HG03354 (cell line): ENCODE results near the gene CCL4L2.
"Not testable (repeated sequence)": the region's sequence is repeated elsewhere in the genome, so short reads cannot be mapped to it uniquely, and the experiment has no call there.

Experiments used
- ATAC-seq: cut with Tn5 transposase; IDR thresholded peaks from one replicate; pipeline ENCODE4 v1.9.1; 2021; ENCODE audit warnings: mild to moderate bottlenecking; ENCODE audit not compliant: unreplicated experiment, poor library complexity, severe bottlenecking

CCL4L2 gene

DNA sequence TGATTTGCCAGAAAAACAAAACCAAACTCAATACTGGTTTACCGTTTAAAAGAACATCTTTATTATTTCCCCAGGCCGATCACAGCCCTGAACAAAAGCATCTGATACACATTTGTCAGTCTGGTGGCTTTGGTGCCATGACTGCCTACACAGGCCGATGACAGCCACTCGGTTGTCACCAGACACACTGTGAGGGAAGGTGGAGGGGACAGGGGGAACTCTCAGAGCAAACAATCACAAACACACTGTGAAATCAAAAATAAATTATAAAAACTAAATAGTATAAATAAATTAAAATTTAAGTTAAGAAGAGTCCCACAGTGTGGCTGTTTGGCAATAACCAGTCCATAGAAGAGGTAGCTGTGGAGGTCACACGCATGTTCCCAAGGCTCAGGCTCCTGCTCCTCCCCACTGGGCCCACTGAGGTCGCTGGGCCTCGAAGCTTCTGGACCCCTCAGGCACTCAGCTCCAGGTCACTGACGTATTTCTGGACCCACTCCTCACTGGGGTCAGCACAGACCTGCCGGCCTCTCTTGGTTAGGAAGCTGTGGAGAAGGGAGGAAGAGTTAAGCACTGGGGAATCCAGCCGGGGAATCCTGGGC, 15.9 kb upstream of the CCL4L2 start:
- ATAC-seq: not testable (repeated sequence)

DNA sequence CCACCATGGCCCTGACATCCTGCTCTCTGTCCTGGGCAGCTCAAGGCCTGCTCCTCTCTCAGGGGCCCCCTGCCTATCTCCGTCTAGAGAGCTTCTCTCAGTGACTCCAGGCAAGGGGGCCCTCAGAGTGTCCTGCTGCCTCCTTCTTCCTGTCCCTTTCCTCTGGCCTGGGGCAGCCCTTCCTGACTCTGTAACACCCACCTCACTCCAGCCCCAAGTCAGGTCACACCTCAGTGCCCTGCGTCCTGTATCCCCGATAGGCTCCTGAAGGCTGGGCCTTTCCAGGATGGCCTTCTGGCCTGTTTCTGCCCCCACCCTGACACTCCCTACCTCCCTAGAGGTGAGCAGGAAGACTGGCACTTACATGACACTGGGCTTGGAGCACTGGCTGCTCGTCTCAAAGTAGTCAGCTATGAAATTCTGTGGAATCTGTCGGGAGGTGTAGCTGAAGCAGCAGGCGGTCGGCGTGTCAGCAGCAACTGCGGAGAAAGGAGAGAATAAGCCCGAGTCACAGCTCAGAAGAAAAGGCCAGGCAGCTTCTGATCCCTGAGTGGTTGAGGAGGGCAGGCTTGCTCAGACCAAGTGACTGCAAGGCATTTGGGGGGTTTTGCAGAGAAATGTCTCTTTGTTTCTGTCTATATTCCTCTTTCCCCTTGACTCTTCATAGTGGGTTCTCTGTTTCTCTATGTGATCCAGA, 15.3 kb upstream of the CCL4L2 start:
- no peak for ATAC-seq

DNA sequence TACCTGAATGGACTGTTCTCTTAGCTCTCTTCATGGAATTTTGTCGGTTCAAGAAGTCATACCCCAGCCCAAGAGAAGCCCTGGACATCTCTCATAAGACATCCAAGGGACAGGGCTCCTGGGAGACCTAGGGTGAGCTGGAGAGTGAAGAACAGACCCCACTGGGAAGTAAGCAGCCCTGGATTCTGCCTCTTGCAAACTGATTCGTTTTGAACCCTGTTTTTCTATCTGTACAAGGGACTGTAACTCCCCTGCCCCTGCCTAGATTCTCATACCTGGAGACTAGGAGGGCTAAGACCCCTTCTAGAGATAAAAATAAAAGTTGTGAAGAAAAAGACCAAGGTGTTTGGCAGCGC, 14.8 kb upstream of the CCL4L2 start:
- ATAC-seq: no peak

DNA sequence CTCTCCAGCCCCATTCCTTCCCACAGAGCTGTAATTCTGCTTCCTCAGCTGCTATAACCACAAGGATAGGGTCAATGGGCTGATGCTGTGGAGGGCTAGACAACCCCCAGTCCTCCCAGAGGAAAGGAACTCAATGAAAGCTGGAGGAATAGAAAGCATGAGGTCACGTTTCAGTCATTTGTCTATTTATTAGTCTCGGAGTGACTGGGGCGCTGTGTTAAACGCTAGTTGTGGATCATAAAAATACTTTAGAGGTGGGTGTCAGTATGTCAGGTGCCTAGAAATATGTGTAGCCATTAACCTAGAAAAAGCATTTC, 13.5 kb upstream of the CCL4L2 start:
- ATAC-seq: peak; percentile 27

DNA sequence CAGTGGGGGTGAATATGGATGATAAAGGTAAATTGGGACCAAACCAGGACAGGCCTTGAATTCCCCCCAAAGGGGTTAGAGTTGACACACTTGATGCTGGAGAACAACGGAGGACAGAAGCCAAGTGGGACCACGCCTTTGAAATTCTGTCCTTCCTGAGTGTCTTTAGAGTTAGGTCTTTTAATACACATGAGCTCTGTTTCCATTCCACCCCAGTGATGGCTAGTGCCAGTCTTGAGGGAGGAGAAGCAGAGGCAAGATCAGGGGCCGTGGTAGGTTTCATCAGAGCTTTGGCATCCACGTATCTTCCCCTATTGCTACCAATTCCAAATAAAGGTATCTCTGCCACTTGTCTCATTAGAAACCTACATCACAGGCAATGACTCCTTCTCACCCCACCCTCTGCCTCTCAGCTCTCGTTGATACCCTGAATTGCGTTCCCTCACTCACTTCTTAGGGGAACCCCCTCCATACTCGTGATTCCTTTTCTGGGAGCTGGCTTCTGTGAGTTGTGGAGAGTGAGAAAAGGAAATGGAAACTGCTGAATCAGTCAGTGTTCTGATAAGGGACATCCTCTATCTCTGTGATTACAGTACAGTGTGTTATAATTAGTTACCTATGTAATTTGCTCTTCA, 11.9 kb upstream of the CCL4L2 start:
- ATAC-seq: peak; percentile 25

DNA sequence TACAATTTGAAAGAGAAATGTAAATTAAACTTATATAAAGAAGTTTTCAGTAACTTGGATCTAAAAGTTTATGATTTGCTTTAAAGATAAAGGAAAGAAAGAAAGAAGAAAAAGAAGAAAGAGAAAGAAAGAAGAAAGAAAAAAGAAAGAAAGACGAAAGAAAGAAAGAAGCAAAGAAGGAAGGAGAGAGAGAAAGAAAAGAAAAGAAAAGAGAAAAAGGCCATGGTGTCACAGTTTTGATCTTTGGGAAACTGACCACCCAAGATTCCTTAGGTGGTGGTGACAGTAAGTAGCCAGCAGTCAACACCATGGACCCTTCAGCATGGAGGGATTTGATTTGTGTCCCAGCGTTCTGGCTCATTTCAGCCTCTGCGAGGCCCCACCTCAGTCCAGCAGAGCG, 9.8 kb upstream of the CCL4L2 start:
- not testable (repeated sequence) for ATAC-seq

DNA sequence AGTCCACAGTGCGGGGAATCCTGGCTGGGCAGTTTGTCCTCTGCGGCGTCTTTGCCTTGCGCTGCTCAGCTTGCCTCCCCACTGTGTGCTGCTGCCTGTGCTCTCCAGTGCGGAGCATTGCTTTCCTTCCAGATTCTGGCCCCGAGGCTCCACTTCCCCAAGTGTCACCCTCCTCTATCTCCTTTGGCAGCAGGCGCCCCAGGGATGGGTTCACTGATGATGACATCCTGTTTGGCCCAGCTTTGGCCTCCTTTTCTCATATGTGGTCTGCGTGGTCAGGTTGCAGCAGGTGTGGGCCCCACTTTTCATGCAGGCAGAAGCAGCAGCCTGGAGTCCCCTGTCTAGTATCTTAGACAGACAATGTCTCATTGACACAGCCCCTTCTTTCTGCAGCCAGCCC, 9.4 kb upstream of the CCL4L2 start:
- ATAC-seq: peak; percentile 28

DNA sequence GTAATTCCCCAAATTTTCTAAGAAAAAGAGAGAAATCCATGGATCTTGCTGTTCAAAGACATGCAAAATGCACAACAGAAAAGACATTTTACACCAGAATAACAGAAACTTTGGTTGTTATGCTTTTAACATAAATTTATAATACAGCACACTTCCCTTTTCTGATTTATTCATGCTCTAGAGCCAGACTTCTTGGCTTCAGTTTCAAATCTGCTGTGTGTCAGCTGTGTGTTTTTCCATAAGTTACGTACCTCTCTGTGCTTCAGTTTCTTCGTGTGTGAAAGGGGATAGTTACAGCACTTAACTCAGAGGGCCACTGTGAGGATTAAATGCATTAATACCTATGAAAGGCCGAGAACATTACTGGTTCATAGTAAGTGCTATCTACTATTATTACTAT, 7.5 kb upstream of the CCL4L2 start:
- no peak for ATAC-seq

DNA sequence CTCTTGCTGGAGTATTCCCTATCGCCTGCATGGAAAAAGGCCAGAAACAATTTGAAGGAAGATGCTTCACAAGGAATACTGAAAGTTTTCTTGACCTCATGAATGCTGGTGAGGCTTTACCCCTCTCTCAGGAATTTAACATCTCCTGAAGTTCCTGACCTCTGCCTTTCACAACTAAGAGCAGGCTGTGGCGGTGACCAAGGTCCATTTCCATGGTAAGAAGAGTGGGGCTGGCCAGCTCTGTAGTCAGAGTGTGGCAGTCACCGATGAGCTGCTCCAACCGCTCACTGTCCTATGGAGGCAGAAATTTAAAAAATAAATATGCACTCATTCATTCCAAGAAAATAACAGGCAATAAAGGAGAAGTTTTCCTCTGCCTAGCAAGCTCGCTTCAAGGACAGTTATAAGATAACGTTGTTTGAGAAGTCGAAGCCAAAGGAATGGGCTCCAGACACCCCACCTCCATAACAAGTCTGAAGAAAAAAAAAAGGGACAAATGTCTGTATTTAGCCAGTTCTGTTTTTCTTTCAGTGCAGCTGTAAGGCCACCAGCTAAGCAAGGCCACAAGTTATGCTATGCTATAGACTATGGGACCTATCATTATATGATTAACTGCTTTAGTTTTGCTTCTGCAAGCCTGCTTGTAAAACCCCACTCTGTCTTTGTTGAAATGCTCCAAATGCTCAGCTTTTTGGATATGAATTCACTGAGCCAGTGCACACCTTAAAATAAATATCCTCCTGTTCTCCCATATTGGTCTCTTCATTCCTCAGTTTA, 6.0 kb upstream of the CCL4L2 start:
- no peak for ATAC-seq

DNA sequence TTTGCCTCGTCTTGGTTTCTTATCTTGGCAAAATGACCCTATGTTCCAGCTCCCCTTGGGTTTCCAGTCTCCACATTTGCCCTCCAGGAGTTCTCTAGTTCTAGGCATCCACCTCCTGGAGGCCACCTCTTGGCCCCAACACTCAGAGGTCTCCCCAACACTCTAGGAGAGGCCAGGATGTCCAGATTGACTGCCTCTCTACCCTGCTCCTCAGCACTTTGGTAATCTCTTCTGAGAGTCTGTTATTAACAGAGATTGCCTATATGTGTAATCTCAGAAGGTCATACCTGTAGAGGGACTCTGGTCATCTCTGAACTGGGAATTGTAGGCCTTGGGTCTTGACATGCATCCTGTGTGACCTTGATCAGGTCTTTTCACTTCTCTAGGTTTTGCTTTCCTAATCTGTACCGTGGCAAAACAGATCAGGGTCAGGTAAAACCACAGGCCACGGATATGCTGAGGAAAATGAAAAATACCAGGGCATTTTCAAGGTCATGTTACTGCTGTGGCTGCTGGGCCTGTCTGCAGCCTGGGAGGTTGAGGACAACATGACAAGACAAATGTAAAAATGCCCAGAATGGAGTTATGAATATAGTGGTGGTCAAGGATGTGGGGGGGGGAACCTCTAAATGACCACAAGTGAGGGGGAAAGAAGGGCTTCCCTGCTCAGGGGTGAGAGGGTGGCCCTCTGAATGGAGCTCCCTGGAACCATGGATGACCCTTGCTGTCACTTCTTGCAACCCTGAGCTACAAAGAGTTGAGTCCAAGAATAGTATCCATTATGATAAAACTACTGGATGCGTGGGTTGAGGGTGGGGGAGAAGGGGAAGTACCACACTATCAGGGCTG, 5.0 kb upstream of the CCL4L2 start:
- ATAC-seq: peak; percentile 24

DNA sequence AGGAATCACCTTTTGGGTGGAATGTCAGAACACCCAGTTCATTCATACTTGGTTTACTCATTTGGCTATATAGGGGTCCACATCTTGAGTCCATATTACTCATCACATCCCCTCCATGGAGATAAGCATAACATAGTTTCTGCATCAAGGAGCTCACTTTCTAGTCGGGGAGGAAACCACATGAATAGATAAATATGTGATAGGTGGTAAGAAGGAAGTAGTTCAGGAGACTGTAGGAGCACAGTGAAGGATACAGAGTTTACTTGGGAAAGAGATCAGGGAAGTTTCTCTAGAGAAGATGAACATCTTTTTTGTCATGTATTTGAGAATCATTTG, 4.4 kb upstream of the CCL4L2 start:
- ATAC-seq: not testable (repeated sequence)

DNA sequence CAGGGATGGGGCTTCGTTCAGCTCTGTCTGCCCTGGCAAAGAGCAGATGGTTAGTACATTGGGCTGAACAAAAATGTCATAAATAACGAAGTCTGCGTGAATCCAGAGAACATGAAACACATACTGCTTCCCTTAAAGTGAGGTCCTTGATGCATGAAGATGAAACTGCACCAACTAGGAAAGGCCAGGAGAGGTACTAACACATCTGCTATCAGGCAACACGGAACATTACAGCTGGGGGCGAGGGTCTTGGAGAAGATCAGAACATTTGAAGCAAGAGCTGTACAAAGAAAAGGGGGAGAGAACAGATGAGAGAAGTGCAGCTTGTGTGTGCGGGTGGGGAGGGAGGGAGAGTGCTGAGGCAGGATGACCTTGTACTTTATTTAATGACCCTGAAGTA, 3.5 kb upstream of the CCL4L2 start:
- ATAC-seq: not testable (repeated sequence)

DNA sequence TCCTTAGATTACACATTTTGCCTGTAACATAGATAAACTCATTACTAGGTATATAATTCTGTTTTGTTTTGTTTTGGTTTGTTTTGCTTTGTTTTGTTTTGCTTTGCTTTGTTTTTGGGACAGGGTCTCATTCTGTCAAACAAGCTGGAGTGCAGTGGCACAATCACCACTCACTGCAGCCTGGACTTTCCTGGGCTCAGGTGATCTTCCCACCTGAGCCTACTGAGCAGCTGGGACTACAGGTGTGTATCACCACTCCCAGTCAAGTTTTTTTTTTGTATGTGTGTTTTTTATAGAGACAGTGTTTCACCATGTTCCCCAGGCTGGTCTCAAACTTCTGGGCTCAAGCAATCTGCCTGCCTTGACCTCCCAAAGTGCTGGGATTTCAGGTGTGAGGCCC, 1.3 kb upstream of the CCL4L2 start:
- no peak for ATAC-seq

DNA sequence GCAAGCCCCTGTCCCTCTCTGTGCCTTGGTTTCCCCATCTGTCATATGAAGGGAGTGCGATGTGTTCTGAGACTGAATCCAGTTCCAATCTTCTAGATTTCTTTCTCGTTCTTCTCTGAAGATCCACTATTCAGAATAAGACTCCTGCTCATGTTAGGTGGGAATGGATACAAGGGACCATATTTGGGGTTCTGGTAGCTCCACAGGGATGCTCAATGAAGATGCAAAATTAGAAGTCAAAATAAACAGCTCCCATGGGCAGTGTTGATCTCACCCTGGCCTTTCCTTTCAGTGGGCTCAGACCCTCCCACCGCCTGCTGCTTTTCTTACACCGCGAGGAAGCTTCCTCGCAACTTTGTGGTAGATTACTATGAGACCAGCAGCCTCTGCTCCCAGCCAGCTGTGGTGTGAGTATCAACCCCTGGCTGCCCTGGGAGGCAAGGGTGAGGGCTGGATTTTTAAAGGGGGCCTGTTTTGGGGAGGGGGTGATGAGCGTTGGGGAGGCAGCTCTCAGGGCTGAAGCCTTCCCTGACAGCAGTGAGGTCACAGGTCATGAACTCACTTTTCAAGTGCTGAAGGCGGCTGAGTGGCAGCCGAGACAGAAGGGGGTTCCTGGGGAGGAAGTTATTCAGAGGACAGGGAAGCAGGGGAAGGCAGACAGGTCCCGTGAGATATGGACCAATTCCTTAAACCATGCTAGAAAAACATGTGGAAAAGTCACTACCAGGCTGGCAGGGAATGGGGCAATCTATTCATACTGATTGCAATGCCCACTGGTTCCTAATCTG, 815 bp downstream of the CCL4L2 start:
- not testable (repeated sequence) for ATAC-seq

DNA sequence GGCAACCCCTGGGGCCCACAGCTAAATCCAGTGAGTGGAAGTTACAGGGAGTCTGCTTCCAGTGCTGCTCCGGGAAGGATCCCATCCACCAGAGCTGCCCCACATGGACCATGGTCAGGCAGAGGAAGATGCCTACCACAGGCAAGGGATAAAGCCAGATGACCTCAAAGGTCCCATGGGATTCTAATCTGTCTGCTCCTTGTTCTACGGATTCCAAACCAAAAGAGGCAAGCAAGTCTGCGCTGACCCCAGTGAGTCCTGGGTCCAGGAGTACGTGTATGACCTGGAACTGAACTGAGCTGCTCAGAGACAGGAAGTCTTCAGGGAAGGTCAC, 1.4 kb downstream of the CCL4L2 start:
- ATAC-seq: no peak

DNA sequence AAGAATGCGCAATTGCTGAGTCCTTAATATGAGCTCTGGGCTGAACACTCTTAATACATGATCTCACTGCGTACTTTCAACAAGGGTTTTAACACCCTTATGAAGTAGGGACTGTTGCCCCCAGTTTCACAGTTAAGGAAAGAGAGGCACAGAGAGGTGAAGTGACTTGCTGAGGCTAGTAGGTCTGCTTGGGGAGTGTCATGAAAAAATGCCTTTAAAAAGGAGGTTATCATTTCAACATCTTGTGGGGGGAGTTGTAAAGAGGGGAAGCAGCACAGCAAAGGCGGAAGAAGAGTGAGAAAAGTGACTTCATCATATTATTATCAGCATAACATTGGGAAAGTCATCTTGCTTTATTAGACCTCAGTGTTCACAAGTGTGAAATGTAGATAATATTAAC, 2.1 kb downstream of the CCL4L2 start:
- ATAC-seq: no peak

DNA sequence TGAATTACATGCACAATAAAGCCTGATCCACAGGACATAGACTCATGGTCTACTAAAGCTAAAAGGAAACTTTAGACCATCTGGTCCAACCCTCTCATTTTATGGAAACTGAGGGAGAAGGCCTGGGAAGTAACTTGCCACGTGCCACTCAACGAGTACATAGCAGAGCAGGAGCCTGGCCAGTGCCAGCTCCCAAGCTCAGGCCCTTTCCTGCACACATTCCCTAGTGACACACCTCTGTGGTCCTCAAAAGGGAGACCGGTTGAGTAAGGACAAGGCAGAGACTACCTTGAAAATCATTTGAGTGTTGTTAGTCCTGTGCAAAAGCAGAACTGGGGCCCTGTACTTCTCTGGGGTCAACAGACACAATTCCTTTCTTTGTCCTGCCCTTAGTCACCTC, 2.8 kb downstream of the CCL4L2 start:
- no peak for ATAC-seq

DNA sequence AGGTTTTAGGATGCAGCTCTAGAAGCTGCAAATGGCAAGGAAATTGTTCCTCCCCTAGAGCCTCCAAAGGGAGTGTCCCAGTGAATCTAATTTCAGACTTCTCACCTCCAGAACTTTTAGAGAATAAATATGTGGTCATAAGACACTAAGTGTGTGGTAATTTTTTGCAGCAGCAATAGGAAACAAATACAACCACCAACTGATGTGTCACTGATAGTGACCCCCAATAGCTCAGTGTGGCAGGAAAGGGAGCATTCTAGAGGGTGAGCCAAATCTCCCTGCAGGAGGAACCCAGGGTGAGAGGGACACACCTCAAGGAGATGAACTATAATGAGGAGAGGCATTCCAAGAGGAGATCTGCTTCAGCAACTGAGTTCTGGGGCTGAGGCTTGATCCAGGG, 4.1 kb downstream of the CCL4L2 start:
- ATAC-seq: no peak
